22Rv1 (cell line): ENCODE data around the gene APBA2.

Experiments
- ZFX ChIP-seq: fragments of 450-650 bp; IDR thresholded peaks from 2 replicates; pipeline ENCODE4 v1.6.1; 2017; ENCODE audit warnings: antibody characterized with exemption, borderline replicate concordance
- TF ChIP-seq, protein P1 (sequence below): fragments of 450-650 bp; IDR thresholded peaks from 2 replicates; pipeline ENCODE4 v1.5.1; 2017; ENCODE audit warnings: mild to moderate bottlenecking

DNA sequence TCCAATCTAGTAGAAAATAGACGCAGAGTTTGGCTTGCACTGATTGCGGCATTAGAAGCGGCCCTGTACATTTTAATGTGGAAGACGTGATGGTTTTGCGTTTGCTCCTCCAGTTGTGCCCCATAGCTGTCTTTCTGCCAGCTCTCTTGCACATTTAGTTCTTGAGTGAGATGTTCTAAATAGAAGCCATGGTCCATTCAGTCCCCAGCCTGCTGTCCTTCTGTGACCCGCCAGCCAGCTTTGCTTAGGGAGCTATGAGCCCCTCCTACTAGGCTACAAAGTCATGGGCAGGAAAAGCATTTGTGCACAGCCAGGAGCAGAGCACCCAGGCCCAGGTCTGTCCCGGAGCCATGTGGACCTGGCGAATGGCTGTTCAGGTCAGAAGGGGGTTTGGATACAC, 50.3 kb downstream of the APBA2 start:
- TF ChIP-seq, protein P1, sequence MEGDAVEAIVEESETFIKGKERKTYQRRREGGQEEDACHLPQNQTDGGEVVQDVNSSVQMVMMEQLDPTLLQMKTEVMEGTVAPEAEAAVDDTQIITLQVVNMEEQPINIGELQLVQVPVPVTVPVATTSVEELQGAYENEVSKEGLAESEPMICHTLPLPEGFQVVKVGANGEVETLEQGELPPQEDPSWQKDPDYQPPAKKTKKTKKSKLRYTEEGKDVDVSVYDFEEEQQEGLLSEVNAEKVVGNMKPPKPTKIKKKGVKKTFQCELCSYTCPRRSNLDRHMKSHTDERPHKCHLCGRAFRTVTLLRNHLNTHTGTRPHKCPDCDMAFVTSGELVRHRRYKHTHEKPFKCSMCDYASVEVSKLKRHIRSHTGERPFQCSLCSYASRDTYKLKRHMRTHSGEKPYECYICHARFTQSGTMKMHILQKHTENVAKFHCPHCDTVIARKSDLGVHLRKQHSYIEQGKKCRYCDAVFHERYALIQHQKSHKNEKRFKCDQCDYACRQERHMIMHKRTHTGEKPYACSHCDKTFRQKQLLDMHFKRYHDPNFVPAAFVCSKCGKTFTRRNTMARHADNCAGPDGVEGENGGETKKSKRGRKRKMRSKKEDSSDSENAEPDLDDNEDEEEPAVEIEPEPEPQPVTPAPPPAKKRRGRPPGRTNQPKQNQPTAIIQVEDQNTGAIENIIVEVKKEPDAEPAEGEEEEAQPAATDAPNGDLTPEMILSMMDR, result no peak
- no peak for TF ChIP-seq ZFX
